Body of pancreas (tissue), 4 donors: Measurements from ENCODE around the gene AGPS. TPM values are rescaled to one million over a fixed set of nuclear protein-coding genes. Genes with fewer than 3 reads are reported as not detected.

Source experiments
- ATAC-seq: fragments of 150-250 bp; one replicate; pipeline ENCODE4 v1.9.1; 2016
- DNase-seq, 4 donors: peaks; one replicate each; pipeline ENCODE4 v3.0.0-alpha.2; 2019
- H3K27ac ChIP-seq, 4 donors: fragments of 200-600 bp; sonication (generic); 1 replicate in 3 of 4; 2 replicates in 1 of 4; pipeline versions ENCODE4 v1.5.1 to v1.6.1; 2016 to 2019; ENCODE audit warnings: mild to moderate bottlenecking in 1 of 4, mixed read lengths in 1 of 4, moderate library complexity in 1 of 4
- H3K27me3 ChIP-seq, 2 donors: fragments of 200-600 bp; sonication (generic); one replicate each; pipeline ENCODE4 v1.6.0; 2016; ENCODE audit warnings: mild to moderate bottlenecking in 1 of 2
- H3K36me3 ChIP-seq, 2 donors: fragments of 200-600 bp; sonication (generic); replicated peaks in 1 of 2; 2 replicates each; pipeline ENCODE4 v1.5.1; 2016; ENCODE audit warnings: low read depth in 2 of 2; ENCODE audit not compliant: insufficient read depth in 1 of 2
- H3K4me1 ChIP-seq: fragments of 200-600 bp; sonication (generic); one replicate; pipeline ENCODE4 v1.6.0; 2016
- H3K4me3 ChIP-seq, 2 donors: fragments of 200-600 bp; sonication (generic); 1 replicate in 1 of 2; 2 replicates in 1 of 2; pipeline ENCODE4 v1.5.1; 2016 to 2019
- H3K9me3 ChIP-seq, 3 donors: fragments of 200-600 bp; sonication (generic); 1 replicate in 2 of 3; 2 replicates in 1 of 3; pipeline ENCODE4 v1.5.1; 2016
- POLR2A ChIP-seq, 3 donors: fragments of 450-650 bp; IDR thresholded peaks; one replicate each; pipeline ENCODE4 v1.6.1; 2016; ENCODE audit warnings: antibody characterized with exemption in 3 of 3, mild to moderate bottlenecking in 2 of 3
- WGBS, 2 donors: methylation state at CpG; one replicate each; pipeline ENCODE4 v1.1.5; 2017; 5-methylcytosine and 5-hydroxymethylcytosine counted together
- intact Hi-C: fragments of 100-400 bp; cut with DNase I; formaldehyde crosslinking; loops from one replicate; pipeline ENCODE4 v1.15.1; 2023
- total RNA-seq, 2 donors: library from RNA; depleted of rRNA; stranded (reverse); fragments of >200 nt; gene quantifications; one replicate each; pipeline ENCODE4 v1.1.0, GENCODE V29; 2016
- TF ChIP-seq, protein P1 (sequence below), 7 experiments: fragments of 450-650 bp in 4 of 7; fragments of 200-600 bp in 3 of 7; sonication (generic) in 3 of 7; IDR thresholded peaks; one replicate each; pipeline ENCODE4 v1.5.1; 2016 to 2019; ENCODE audit warnings: antibody characterized with exemption in 7 of 7

AGPS gene
- total RNA-seq, 2 donors from 2014 or later: 18.4 to 57.7 TPM

DNA sequence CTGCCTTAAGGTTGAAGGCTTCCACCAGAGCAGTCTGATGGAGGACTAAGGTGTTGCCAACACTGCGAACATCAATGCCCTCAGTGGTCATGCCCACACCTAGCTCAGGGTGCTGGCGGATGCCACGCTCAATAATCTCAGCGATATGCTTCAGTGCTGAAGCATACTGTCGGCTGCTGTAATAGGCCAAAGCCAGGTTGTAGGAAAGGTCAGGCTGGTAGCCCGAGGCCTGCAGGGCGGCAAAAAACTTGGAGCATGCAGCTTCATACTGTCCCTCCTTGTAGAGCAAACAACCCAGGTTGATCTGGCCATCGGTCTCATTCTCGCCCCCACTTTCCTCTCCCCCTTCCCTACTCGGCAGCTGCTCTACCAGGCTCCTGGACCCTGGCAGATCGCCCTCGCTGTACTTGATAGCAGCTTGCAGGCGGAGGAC is 159.4 kb downstream of the AGPS start:
- 32 to 45% methylated on average over 9 to 13 of the region's 13 CpGs for WGBS, 2 donors
- intact Hi-C loops: no loop called here
- Histone ChIP-seq H3K9me3 (no peaks in the 10 kb centered on the region), H3K27ac (peak overlapping the region; percentile 95 to 100 (median 96)), H3K27me3 (no peaks in the 10 kb centered on the region), H3K36me3 (no peaks in the 10 kb centered on the region), H3K4me1 (peaks cover 14% of the 10 kb centered on the region), H3K4me3 (peak overlapping the region; percentile 53 to 88)
- TF ChIP-seq, protein P1, sequence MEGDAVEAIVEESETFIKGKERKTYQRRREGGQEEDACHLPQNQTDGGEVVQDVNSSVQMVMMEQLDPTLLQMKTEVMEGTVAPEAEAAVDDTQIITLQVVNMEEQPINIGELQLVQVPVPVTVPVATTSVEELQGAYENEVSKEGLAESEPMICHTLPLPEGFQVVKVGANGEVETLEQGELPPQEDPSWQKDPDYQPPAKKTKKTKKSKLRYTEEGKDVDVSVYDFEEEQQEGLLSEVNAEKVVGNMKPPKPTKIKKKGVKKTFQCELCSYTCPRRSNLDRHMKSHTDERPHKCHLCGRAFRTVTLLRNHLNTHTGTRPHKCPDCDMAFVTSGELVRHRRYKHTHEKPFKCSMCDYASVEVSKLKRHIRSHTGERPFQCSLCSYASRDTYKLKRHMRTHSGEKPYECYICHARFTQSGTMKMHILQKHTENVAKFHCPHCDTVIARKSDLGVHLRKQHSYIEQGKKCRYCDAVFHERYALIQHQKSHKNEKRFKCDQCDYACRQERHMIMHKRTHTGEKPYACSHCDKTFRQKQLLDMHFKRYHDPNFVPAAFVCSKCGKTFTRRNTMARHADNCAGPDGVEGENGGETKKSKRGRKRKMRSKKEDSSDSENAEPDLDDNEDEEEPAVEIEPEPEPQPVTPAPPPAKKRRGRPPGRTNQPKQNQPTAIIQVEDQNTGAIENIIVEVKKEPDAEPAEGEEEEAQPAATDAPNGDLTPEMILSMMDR (IDR thresholded peaks at IDR 0.05): no peak
- no peak for TF ChIP-seq POLR2A (IDR thresholded peaks at IDR 0.05)
- no peak for ATAC-seq
- DNase-seq: peak; percentile 88 to 94 (median 90)

DNA sequence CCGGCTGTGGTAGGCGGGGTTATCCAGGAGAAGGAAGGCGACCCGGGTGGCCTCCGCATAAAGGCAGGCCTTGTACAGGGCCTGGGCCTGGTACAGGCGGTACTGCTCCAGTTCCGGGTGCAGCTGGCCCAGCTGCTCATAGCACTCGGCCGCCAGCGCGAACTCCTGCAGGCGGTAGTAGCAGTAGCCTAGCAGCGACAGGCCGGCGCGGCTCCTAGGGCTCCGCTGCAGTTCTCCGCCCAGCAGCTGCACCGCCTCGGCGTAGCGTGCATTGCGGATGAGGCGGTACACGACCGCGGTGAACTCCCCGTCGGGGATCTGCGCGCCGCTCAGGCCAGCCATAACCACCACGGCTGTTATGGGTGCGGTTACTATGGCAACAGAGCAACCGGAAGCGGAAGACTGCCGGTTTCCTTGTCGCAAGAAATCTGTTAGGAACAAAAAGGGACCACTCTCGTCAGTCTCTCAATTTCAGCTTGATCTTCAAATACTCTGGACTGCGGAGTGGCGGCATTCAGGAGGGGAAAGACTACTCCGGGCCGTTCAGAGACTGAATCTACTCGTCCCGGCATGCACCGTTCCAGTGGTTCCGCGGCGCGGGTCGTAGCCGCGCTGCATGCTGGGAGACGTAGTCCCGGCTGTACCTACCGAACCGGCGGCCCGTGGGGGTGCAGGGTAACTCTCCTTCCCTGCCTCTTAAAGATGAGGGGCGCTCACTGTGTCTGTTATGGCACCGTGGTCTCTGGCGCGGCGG is 160.0 kb downstream of the AGPS start:
- Histone ChIP-seq H3K27ac (peak overlapping the region; percentile 95 to 100 (median 96)), H3K27me3 (no peaks in the 10 kb centered on the region), H3K36me3 (no peaks in the 10 kb centered on the region), H3K4me1 (peaks cover 14% of the 10 kb centered on the region), H3K9me3 (no peaks in the 10 kb centered on the region), H3K4me3 (peak overlapping the region; percentile 53 to 88)
- WGBS, 2 donors: 1% methylated on average over 34 to 64 of the region's 64 CpGs
- peak; percentile 87 to 92 (median 90) for DNase-seq
- intact Hi-C loops: no loop called here
- TF ChIP-seq, protein P1 (IDR thresholded peaks at IDR 0.05): peak in 2 of 7 experiments; percentile 7 to 14
- peak; percentile 28 to 78 (median 64) for TF ChIP-seq POLR2A (IDR thresholded peaks at IDR 0.05)
- ATAC-seq: peak; percentile 93

DNA sequence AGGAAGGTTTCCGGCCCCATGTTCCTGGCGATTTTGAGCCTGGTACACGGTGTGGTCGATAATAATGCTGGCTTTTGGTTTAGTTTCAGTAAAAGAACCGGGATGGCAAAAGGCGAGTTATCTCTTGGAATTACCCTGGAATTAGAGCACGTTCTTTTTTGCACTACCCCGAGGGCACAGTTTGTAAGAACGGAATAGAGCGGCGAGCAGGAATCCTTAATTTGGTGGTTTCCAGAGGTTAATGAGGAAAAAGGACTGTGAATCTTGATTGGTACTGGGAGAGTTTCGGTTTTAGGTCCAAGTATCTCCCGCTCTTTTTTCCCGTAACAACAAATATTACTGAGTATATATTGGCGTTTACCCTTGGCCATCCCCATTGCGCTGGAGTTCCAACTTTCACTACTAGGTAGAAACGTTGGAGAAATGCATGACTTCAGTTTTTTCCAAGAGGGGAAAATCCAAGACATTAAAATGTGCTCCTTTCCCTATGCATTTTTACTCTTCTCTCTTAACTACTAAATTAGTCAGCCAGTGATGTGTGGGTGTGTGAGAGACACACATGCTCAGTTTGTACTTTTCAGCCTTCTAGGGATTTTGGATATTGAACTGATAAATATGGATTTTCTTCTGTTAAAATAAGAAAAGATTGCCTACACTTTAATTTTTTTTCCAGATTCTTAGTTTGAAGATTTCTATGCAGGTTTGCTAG is 160.8 kb downstream of the AGPS start:
- no peak for TF ChIP-seq POLR2A (IDR thresholded peaks at IDR 0.05)
- TF ChIP-seq, protein P1 (IDR thresholded peaks at IDR 0.05): no peak
- Histone ChIP-seq H3K27me3 (no peaks in the 10 kb centered on the region), H3K27ac (peak overlapping the region; percentile 95 to 100 (median 96)), H3K4me1 (peaks cover 14% of the 10 kb centered on the region), H3K4me3 (peak overlapping the region; percentile 53 to 88), H3K9me3 (no peaks in the 10 kb centered on the region), H3K36me3 (no peaks in the 10 kb centered on the region)
- intact Hi-C loops: no loop called here
- ATAC-seq (peak; percentile 2), DNase-seq (no peak)
- WGBS, 2 donors: 2 to 9% methylated on average over 17 of the region's 17 CpGs

DNA sequence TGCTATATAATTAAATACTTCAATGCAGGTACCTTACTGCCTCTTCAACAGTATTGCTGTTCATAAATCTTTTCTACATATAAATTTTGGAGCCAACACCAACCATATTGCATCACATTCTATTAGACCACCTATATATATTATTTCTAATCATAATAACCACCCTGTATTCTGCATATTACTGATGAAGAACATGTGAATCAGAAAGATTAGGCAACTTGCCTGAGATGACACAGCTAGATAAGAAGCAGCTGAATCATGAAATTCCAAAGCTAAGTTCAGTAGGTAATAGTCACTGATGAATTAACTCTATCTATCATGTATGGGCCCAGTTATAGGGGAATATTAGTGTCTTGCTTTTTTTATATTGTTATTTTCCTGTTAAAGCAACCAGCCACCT is 161.8 kb downstream of the AGPS start:
- Histone ChIP-seq H3K36me3 (no peaks in the 10 kb centered on the region), H3K9me3 (no peaks in the 10 kb centered on the region), H3K4me1 (peaks cover 14% of the 10 kb centered on the region), H3K4me3 (no peak overlapping the region), H3K27me3 (no peaks in the 10 kb centered on the region), H3K27ac (no peak overlapping the region)
- ATAC-seq: no peak
- no peak for TF ChIP-seq POLR2A (IDR thresholded peaks at IDR 0.05)
- intact Hi-C loops: no loop called here
- DNase-seq: no peak

DNA sequence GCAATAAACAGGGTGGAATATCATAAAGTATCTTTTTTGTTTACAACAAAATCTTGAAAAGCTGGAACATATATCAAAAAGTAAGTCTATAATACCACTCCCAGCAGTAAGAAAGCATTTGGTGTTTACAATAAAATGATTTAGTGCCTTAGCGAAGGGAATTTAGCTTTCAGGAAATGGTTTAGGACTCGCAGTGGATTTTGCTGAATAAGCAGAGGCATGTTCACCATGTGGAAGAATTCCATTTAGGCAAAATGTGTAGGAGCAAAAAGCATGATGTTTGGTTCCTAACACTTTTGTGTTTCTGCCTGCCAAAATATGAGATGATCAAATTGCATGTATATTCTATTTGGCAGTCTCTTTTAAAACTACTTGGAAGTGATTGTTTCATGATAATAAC is 163.6 kb downstream of the AGPS start:
- Histone ChIP-seq H3K27me3 (no peaks in the 10 kb centered on the region), H3K27ac (no peak overlapping the region), H3K9me3 (no peaks in the 10 kb centered on the region), H3K4me3 (no peak overlapping the region), H3K36me3 (no peaks in the 10 kb centered on the region), H3K4me1 (peaks cover 14% of the 10 kb centered on the region)
- TF ChIP-seq POLR2A (IDR thresholded peaks at IDR 0.05): no peak
- TF ChIP-seq, protein P1 (IDR thresholded peaks at IDR 0.05): no peak
- DNase-seq (no peak), ATAC-seq (no peak)
- intact Hi-C loops: no loop called here
- 84 to 86% methylated on average over 2 of the region's 2 CpGs for WGBS, 2 donors
